Right forelimb (tissue), 1 donor: ENCODE measurements around the gene CPNE8.

Experiments
- DNase-seq: peaks from one replicate; pipeline ENCODE4 v3.0.0-alpha.2; 2018

Gene CPNE8

GRCh38 chr12:38713294-38713693 is 192.1 kb downstream of the CPNE8 start:
- no peak for DNase-seq

DNA sequence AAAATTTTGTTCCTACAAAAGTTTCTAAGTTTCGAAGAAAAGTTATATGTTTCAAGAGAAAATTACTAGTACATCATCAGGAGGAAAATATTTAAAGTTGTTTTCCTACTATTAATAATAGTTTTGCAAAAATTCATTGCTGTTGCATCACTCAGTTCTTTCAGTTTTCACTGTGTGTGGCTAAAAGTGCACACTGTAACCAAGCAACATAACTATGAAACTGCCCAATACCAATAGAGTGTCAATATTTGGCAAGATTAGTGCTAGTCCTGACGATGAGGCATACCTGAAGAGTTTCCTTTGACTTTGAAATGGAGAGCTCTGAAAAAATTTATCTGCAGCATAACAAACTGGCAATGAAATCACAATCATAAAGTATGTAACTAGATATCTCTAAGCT is 194.3 kb downstream of the CPNE8 start:
- no peak for DNase-seq

DNA sequence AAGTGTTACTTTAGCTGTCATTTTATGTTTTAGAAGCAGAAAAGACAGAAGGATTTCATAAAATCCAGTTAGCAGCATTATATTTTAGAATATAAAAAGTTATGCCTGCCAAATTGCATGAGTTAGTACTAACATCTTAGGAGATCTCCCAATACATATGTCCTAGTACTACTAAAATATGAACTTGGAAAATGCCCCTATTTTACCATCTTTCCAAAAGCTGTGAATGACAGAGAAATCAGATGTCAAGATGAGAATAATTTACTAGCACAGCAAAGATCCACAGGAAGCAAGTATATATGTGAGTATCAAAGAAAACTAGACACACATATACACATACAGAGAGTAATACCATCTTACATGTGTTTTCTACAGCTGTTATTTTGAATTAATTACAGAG is 196.9 kb downstream of the CPNE8 start:
- DNase-seq, result no peak

GRCh38 chr12:38707648-38708047 is 197.7 kb downstream of the CPNE8 start:
- DNase-seq, result no peak

DNA sequence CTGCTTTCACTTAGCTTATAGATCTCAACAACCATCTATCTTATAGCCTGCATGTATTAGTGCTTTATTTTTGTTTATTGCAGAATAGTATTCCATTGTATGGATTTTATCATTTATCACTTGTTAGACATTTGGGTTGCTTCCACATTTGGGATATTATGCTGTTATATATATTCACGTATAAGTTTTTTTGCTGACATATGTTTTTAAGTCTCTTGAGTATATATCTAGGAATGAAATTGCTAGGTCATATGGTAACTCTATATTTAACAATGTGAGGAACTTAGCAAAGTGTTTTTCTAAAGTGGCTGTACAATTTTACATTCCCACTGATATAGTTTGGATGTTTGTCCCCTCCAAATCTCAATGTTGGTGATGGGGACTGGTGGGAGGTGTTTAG is 208.1 kb downstream of the CPNE8 start:
- no peak for DNase-seq

- no peak for DNase-seq
Measured at GRCh38 chr12:38695057-38695456, 210.3 kb downstream of the CPNE8 start.

GRCh38 chr12:38691164-38691563 is 214.2 kb downstream of the CPNE8 start:
- DNase-seq, result no peak

DNA sequence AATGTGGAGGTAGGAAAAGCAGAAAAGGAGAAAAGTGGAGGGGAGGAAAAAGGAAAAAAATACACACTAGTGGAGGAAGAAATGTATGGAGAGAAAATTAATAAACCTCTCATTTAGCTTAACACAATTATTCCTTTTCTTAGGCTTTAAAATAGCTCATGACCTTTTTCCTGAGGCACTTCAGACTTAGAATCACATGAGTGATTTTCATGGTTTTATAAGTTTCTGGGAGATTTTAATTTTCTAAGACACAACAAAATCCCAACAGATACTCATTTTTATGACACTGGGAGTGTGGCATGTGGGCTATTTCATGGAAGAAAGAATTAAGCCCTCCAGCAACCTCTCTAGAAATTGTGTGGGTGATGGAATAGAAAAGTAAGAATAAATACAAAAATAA is 214.7 kb downstream of the CPNE8 start:
- DNase-seq, result no peak

DNA sequence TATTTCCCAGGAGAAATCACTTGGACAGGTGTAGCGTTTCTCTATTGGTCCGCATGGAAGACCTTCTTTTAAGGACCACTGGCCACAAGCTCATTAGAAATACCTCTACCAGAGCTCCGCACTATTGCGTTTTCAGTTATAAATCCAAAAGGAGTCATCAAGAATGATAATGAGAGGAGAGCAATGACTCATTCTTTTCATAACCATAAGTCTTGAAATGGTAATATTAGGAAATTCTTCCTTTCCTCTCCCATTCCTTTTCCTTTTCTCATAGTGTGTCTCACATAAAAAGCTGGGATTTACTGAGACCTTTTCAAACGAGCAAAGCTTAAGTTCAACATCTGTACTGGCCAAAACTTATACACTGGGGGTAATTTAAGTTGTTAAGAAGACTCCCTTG is 215.7 kb downstream of the CPNE8 start:
- DNase-seq, result no peak

GRCh38 chr12:38689195-38689594 is 216.2 kb downstream of the CPNE8 start:
- DNase-seq, result no peak

DNA sequence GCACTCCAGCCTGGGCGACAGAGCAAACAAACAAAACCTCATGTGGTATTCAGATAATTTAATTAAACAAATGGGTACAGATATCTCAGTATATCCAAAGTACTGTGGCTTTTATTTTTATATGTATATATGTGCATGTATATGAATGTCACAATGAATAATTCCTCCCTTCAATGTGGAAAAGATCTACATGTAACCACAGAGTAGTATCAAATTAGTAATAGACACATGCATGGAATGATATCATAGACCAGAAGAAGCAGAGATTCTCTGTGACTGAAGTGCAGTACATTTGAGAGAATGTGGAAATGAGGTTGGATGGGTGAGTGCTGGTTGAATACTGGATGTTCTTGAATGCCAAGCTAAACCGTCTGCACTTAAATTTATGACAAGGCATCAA is 222.9 kb downstream of the CPNE8 start:
- DNase-seq, result no peak

DNA sequence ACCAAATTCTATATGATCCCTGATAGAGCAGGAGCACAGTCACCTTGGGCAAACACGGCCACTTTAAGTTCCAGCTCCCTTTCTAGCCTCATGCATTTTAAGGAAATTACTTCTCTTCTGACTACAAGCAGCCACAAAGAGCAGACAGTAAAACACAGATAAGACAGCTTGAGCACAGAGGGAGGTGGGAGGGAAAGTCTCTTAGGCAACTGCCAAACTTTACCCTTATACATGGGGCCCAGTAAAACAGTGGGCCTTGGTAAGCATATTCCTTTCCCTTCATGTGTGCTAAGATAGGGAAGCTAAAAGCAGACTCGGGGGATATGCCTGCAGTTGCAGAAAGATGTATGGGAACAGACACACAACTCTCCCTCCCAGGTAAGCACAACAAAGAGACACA is 235.9 kb downstream of the CPNE8 start:
- DNase-seq, result no peak

GRCh38 chr12:38669081-38669480 is 236.3 kb downstream of the CPNE8 start:
- no peak for DNase-seq

- no peak for DNase-seq
Measured at GRCh38 chr12:38666425-38666824, 239.0 kb downstream of the CPNE8 start.

GRCh38 chr12:38664661-38665269 is 240.6 kb downstream of the CPNE8 start:
- no peak for DNase-seq

GRCh38 chr12:38662829-38663228 is 242.6 kb downstream of the CPNE8 start:
- no peak for DNase-seq

DNA sequence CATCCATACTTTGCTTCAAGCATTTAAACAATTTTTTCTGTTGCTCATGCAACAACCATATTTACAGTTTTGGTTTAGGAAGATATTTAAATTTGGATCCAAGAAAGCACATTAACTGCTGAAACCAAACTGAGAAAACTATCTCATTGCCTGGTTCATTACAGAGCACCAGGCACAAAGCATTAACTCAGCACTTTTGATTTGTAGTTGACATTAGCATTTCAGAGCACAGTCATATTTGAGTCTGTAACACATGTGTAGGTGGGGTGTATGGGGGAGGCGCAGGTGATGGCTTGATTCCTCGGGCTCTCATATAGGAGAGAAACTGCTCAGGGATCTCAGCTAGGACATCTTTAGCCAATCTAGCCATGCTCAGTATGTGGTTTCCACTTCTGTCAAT is 251.7 kb downstream of the CPNE8 start:
- DNase-seq, result no peak

- DNase-seq, result no peak
Measured at GRCh38 chr12:38648813-38649212, 256.6 kb downstream of the CPNE8 start.

GRCh38 chr12:38646146-38646545 is 259.2 kb downstream of the CPNE8 start:
- no peak for DNase-seq

- DNase-seq, result no peak
Measured at GRCh38 chr12:38639625-38640024, 265.8 kb downstream of the CPNE8 start.

DNA sequence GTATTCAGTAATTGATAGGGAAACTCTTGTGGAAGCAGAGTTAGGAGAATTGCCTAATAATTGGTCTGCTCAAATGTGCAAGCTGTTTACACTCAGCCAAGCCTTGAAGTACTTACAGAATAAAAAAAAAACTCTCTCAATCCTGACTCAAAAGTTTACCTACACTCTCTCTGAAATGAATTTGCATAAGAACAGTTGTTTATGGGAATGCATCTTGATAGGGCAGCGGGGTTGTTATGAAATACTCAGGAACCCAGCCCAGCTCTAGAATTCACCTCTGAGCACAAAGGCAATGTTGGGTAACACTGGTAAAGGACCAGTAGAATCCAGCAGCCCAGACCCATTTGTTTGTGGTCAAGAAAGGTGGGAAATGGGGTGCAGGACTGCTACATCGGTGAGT is 267.0 kb downstream of the CPNE8 start:
- DNase-seq, result no peak

DNA sequence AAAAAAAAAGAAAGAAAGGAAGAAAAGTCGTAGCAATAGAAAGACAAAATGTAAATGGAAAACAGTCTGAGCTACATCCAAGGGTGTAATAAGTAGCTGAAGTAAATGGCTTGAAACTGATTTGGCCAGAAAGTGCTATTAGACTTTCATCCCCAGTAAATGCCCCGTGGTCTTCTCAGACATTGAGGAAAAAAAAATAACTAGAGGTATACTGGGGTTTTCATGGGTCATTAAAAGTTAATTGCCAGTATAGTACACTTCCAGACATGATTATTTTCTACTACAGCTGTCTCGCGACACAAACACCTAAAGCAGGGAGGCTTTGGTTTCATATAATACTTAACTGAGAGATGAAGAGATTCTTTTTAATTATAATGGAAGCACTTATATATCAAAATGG is 271.9 kb downstream of the CPNE8 start:
- DNase-seq, result no peak

DNA sequence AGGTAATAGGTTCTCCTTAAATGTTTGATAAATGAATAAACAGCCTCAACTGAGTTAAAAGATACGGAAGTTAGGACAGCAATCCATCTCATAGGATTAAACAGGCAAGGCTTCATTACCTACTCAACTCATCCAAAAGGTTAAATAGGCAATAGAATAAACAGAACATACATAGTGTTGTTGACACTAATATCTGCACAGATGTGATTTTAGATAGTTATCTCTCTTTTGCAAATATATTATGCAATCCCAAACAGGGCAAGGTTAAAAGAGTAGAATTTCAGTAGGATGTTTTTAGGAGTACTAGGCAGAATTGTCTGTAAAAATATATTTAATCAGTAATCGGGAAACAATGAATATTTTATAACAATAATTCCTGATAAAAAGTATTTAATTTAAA is 276.3 kb downstream of the CPNE8 start:
- DNase-seq, result no peak

- no peak for DNase-seq
Measured at GRCh38 chr12:38628288-38628687, 277.1 kb downstream of the CPNE8 start.

DNA sequence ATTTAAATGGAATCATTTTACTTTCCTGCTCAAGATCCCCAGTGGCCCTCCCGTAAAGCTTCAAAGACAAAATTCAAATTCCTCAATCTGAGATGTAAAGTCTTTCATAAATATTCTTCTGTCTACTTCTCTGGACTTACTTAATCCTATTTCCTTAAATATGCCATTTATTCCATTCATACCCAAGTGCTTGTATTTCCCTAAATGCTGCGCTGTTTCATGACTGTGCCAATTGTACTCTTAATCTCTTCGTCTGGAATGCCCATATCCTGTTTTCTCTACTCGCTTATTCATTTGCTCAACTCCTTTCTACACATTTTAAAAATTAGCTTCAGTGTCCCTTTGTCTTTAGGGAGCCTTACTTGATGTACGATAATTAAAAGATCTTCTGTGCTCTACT is 280.1 kb downstream of the CPNE8 start:
- DNase-seq, result no peak

- DNase-seq, result no peak
Measured at GRCh38 chr12:38614171-38614570, 291.2 kb downstream of the CPNE8 start.
